HT1080 (cell line): ENCODE results near the gene FOXN4. TPM values are rescaled to one million over a fixed set of nuclear protein-coding genes. Genes with fewer than 3 reads are reported as not detected.

Experiments
- DNase-seq: peaks from one replicate; pipeline ENCODE4 v3.0.0-alpha.2; 2015; ENCODE audit warnings: low read depth
- total RNA-seq: library from RNA; depleted of rRNA; stranded (reverse); fragments of >200 nt; shearing (Covaris generic); gene quantifications from 2 replicates; pipeline ENCODE4 v1.2.3, GENCODE V29; 2014

Gene FOXN4
- total RNA-seq, 1 experiment from 2014 or later = not detected

DNA sequence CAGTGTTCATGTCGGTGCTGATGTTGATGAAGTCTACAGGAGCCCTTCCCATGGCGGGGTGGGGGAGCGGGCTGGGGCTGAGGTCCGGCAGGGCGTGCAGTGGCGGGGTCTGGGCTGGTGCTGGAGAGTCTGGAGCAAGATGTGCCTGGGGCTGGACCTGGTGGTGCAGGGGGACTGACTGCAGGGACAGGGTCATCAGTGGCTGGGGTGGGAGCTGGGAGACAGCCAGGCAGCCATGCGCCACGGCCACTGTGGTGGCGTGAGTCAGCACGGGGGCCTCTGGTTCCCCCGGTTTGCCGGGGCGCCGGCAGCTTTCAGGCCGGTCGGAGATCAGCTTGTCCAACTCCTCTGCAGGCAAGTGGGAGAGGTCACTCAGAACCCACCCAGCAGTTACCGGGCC, 27.6 kb downstream of the FOXN4 start:
- no peak for DNase-seq

DNA sequence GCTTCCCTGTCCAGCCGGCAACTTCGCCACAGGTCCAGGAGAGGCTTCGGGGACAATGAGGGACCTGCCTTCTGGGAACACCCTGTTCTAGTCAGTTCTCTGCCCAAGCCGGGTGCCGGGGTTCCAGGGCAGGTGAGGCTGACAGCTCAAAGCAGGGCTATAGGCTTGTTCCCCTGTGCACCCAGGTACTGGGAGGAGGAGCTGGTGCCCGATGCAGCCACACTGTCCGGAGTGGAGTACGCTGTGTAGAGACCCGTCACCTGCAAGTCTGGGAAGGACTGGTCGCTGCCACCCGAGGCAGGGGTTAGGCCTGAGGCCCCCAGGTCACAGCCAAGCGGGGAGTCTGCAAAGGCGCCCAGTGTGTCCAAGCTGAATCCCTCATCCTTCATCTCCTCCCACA, 29.6 kb downstream of the FOXN4 start:
- no peak for DNase-seq

DNA sequence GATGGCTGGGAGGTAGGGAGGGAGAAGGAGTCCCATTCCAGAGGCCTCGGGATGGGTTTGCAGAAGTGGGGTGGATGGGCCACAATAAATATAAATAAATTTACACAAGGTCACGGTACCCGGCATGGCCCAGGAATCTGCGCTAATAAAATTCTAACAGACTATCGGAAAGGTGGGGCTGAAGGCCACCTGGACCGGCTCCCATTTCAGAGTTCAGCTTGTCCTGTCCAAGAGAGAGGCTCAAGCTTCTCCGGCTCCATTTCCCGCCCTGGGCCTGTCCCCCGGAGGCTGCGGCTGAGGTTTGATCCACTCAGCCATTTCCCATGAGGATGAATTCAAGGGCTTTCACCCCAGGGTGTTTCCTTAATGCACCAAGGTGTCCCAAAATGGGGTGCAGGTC, 30.2 kb downstream of the FOXN4 start:
- DNase-seq = no peak

DNA sequence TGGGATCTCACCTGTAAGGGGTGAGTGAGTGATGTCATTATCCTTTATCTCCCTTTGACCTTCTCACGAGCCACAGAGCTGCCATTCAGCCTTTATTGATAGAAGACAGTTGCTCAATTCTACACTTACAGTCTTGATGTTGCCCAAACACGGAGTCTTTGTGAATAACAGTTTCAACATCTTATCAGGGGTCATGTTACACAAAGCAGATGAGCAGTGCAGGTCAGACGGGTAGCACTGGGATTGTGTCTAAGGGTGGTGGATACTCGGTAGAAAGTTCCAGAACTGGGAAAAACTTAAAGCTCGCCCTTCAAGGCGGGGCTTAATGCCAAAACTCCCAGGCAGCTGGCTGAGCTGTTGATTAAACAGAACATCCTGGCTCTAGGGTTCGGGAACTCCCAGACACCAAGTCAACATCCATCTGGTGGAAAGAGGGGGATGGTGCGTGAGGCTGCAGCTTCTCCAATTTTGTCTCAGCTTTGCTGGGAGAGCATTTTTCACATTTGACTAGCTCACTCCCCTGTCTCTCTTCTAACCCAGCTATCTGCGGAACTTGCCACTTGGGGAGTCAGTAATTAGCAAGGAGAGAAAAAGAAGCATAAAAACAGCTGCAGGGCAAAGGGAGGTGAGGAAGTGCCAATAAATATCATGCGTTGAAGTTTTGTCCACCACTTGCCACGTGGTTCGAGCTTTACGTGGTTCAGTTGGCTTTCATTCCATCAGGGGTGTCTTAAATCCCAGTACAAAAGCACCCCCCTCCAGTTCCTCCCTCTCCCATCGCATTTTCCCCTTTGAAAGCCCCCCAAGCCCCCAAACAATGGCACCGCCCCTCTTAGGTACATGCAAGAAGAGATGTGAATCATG, 31.0 kb downstream of the FOXN4 start:
- no peak for DNase-seq

DNA sequence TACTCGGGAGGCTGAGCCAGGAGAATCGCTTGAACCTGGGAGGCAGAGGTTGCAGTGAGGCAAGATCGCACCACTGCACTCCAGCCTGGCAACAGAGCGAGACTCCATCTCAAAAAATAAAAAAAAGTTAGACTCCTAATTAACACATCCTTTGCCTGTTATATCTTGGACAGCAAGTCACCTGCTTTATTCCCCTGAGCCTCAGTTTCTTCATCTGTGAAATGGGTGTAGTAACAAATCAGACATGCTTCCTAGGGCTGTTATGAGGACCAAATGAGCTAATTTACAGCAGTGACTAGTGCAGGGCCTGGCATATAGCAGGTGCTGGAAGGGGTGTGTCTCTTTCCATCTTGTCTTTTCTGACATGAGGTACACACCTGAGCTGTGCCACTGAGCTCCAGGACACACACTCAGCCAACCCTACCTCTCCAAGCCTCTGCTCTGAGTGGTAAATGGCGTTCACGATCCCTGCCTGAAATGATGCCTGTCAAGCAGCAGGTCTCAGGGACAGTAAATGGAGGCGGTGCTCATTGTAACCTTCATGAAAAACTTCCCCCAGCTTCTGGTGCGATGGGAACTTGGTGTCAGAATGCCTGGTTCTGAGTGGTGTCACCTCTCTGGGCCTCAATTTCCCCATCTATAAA, 31.7 kb downstream of the FOXN4 start:
- no peak for DNase-seq

DNA sequence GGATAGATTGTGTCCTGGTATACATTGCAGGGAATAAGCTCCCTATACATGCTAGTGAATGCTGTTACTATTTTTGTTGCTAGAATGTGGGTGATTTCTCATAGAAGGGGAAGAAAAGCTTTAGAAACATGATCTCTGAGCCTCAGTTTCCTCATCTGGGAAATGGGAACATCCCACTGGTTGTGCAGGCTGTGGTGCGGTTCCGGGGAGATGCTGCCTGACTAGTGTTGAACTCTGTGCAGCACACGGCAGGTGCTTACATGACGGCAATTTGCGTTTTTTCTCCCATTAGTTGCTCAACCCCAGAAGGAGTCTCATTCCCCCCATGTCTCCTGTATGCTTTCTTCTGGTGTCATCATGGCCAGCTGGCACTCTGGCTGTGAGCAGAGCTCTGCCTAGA, 32.9 kb downstream of the FOXN4 start:
- DNase-seq = no peak

DNA sequence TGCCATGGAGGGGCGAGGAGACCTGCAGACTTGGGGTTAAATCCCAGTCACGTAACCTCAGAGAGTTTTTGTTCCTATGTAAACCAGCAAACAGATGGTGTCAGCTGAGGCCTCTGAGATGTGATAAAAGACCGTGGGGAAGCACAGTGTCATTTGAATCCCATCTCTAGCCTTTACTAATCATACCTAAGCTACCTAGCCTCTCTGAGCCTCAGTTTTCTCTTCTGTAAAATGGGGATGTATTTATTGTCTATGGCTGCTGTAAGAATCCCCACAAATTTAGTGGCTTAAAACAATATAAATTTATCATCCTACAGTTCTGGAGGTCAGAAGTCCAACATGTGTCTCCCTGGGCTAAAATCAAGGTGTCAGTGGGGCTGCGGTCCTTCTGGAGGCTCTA, 33.9 kb downstream of the FOXN4 start:
- no peak for DNase-seq

DNA sequence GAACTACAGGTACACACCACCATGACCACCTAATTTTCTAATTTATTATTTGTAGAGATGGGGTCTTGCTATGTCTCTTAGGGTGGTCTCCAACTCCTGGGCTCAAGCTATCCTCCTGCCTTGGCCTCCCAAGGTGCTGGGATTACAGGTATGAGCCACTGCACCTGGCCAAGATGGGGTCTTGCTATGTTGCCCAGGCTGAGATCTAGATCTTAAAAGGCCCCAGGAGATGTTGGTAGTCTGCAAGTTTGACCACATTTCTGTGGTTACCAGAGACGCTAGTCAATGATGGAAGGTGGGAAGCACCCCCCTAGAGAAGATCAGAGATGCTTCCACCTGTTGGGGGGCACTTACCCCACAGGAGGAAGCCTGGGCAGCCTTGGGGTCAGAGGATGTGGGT, 34.7 kb downstream of the FOXN4 start:
- no peak for DNase-seq

DNA sequence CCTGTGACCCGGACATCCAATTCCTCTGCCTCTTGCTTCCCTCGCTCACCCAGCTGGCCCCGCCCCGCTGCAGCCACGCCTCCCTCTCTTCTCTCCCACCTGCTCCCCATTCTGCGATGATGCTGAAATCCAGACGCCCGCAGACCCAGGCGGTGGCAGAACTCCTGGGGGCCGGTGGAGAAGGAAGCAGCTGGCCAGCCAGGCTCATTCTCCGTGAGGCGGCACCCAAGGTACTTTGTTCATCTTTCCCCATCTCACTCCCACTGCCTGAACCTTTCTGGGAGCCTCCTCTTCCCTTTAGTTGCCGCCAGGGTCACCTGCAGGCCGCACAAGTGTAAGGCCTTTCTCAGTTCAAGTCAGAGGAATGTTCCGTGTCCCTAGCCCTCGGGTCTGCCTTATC, 35.7 kb downstream of the FOXN4 start:
- DNase-seq = no peak

DNA sequence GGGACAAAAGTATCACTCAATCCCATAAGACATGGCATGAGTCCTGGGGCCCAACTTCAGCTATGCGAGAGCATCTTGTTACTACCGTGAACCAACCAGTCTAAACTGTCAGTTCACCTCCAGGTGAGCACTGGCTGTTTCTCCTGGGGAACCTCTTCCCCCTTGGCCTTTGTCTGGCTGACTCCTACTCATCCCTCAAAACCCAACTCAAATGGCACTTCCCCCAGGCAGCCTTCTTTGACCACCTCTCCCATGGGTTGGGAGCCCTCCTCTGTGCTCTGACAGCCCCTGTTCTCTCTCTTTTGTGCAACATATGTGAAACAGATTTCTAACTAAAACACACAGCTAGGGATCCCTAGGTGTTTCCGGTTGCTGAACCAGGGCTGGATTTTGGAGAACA, 37.7 kb downstream of the FOXN4 start:
- no peak for DNase-seq

DNA sequence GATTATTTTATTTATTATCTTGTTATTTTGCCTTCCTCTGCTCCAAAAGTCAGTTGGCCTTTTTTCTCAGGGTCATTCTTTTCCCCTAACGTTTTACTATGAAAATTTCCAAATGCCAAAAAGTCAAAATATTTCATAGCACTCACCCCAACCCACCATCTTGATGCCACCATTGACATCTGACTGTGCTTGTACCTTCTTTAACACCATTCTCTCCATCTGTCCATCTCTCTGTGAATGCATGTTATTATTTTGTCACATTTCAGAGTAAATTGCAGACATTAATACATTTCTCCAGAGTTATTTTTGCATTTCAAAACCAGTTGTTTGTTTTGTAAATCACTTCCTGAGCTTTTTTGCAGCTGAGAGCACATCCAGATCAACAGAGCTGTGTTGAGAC, 38.6 kb downstream of the FOXN4 start:
- no peak for DNase-seq

DNA sequence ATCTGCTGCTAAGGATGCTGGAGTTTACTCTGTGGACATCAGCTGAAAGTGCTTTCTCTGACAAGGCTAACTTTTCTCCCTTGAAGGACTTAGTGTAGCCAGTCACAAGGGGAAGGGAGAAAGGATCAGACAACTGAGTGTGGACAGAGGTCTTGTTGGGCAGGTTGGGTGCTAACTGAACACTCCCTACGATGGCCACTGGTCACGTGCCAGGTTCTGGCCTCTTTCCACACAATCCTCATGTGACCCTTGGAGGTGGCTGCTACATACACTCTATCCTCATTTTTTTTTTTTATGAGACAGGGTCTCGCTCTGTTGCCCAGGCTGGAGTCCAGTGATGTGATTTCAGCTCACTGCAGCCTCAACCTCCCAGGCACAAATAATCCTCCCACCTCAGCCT, 39.7 kb downstream of the FOXN4 start:
- DNase-seq = no peak

DNA sequence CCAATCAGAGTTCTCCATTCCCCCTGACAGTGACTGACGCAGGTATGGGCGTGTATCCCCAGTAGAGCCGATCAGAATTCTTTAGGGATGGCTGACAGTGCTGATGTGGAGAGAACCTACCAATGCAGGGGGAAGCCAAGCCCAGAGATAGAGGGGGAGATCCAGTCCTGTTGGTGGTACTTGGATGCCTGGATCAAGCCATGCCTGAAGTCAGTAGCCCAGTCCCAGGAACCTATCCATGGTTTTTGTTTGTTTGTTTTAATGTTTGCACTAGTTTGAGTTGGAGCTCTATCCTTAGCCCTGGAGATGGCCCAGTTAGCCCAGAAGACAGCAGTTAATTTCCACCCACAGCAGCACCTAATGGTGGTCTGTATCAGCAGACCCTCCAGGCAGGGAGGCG, 40.2 kb downstream of the FOXN4 start:
- DNase-seq = no peak

DNA sequence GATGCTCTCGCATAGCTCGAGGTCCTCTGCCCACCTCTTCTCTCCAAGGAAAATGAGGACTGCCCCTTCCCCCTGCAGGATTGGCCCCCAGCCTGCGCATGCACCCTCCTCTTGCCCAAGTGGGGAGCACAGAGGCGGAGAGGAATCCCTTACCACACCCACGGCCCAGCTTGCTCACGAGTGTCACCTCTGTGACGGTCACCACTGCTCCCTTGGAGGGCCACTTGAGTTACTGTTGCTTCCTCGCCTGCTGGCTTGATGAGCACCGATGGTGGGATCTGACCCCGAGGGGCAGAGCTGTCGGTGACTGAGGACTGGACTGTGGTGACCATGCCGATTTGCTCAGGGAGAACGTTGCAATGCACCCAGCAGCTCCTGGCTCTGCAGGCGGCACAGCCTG, 41.7 kb downstream of the FOXN4 start:
- no peak for DNase-seq

DNA sequence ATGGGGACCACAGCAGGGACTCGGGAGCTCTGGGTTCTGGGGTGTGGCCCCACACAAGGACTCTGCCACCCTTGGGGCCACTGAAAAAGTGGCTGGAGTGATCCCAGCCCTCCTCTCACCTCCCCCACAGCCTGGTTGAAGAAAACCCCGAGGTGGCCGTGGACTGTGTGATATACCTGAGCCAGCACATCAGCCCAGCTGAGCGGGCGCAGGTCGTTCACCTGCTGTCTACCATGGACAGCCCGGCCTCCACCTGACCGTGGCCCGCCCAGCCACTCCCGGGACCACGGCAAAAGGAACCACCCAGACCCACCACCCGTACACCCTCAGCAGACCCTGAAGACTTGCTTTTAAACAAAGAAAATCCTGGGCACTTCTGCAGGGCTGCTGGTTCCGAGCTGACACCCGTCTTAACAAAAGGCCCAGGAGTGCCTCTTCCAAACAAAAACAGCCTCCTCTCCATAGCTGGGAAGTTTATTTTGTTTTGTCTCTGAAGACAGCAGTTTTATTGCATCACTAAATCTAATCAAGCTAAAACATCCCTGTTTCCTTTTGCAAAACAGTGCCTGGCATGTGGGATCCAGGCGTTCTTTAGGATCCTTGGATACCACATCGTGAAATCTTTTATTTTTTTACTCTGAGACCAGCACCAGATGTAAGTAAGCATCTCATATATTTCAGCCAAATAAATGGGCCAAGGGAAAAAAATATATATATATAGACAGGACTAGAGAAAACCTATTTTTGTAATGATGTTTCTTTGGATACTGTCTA, 42.8 kb downstream of the FOXN4 start:
- no peak for DNase-seq

DNA sequence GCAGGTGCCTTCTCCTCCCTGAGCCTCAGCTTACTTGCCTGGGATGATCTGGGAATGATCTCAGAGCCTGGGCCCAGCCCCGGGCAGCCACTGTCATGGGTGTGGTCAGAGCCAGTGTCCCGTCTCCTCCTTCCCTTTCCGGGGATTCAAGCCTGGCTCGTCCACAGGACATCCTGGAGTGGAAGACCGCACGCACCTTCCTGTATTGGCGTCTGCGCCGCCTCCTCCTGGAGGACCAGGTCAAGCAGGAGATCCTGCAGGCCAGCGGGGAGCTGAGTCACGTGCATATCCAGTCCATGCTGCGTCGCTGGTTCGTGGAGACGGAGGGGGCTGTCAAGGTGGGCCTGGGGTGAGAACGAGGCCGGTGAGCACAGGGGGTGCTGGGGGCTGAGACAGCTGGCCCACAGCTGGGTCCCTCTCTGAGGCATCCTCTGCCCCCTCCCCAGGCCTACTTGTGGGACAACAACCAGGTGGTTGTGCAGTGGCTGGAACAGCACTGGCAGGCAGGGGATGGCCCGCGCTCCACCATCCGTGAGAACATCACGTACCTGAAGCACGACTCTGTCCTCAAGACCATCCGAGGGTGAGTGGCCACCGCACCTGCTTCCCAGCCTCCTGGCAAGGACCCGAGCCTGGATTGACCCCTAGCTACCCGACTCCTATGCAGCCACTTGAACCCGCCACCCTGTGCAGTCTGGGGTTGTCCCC, 44.0 kb downstream of the FOXN4 start:
- no peak for DNase-seq

DNA sequence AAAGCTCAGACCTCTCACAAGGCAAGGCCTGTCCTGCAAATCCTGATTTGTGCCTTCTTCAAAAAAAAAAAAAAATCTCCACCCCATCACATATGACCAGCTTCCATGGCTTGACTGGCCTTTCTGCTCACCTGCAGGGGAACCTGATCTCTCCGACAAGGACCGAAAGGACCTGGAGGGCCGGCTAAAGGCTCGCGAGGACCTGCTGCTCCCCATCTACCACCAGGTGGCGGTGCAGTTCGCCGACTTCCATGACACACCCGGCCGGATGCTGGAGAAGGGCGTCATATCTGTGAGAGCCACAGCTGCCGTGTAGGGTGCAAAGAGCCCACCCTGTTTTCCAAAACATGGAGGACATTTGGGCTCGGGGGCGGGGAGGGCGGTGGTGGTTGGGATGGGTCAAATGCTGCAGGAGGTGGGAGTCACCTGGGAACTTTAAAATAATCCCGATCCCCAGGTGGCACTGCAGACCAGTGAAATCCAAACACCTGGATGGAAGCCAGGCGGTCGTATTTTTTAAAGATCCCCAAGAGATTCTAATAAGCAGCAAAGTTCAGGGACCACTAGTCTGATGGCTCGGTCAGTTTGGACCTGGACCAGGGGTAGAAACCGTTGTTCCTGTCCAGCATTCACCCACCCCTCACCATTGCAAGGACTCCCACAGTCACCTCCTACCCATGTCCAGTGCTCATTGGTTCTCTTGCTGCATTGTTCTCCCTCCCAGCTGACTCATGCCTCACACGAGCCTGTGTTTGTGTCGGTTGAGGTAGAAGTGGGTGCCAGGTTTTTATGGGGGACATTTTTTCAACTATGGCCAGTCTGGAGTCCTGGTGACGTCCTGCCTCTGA, 44.8 kb downstream of the FOXN4 start:
- peak; percentile 64 for DNase-seq

DNA sequence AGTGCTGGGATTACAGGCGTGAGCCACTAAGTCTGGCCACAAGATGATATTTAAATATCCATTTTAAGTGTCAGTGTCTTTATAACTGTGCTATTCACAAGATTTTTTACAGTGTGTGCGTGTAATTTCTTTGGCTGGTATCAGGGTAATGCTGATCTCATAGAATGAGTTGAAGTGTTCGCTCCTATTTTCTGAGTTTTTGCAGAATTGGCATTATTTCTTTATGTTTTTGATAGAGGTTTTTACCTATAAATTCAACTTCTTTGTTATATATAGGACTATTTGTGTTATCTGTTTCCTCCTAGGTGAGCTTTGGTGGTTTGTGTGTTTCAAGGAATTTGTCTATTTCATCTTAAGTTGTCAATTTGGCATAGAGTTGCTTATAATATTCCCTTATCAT, 45.6 kb downstream of the FOXN4 start:
- no peak for DNase-seq

DNA sequence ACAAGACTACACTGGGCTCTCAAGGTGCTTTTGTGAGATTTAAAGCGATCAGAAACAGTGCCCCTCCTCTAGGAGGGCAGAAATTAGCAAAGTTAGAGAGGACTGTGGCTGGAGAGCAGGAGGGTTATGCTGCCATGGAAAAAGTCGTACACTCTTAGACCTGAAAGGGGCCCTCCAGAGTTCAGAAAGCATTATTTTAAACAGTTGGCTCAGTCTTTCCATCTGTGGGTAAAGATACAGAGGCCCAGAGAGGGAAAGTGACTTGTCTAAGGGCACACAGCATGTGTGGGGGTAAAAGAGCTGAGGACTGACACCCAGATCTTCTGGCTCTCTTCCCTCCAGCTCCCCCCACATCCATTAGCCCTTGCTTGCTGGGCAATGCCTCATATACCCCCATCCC, 47.1 kb downstream of the FOXN4 start:
- DNase-seq = no peak

DNA sequence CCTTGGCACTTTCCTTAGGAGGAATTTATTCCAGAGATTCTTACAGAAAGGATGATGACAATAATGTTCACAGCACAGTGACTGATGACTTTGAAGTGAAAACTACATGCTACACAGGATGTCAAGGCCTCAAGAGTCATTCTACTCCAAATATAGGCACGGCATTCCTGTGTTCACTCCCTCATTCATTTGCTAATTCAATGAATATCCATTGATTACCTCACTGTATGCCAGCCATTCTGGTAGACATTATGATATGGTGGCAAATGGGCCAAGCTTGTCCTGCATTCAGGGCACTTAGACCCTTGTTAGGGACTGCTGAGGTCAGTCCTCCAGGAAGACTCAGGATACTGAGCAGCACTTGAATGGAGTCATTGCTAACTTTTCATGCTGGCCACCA, 48.0 kb downstream of the FOXN4 start:
- DNase-seq = no peak

DNA sequence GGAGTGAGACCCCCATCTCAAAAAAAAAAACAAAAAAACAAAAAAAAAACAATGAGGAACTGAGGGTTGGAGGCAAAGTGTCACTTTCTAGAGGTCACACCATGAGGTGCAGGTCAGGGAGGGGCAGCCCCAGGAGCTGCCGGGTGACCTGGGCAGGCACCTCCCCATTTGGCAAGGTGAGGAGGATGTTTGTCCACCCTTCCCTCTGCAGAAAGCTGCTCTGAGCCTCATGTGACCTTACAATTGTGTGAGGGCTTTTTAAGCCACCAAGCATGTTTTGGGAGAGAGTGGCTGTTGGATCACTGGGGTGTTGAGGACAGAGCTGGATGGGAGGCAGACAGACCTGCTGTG, 49.6 kb downstream of the FOXN4 start:
- DNase-seq = no peak
